NK-92 (cell line): ENCODE results near the gene LNX1.

ENCODE experiments used
- DNase-seq: peaks from one replicate; lab custom pipeline; 2025; ENCODE audit not compliant: unreplicated experiment; lab: John Stamatoyannopoulos, UW

LNX1 gene

GRCh38 chr4:53501561-53501960 is 89.7 kb downstream of the LNX1 start:
- DNase-seq: no peak

GRCh38 chr4:53500546-53500945 is 90.7 kb downstream of the LNX1 start:
- DNase-seq: no peak

GRCh38 chr4:53499791-53500190 is 91.5 kb downstream of the LNX1 start:
- DNase-seq: no peak

GRCh38 chr4:53498706-53499105 is 92.6 kb downstream of the LNX1 start:
- DNase-seq: no peak

- no peak for DNase-seq
Measured at GRCh38 chr4:53497487-53498244, 93.6 kb downstream of the LNX1 start.

- DNase-seq: no peak
Measured at GRCh38 chr4:53494851-53495250, 96.4 kb downstream of the LNX1 start.

- DNase-seq: no peak
Measured at GRCh38 chr4:53490965-53491622, 100.2 kb downstream of the LNX1 start.

GRCh38 chr4:53490161-53490956 is 100.9 kb downstream of the LNX1 start:
- DNase-seq: no peak

- no peak for DNase-seq
Measured at GRCh38 chr4:53489279-53489889, 101.9 kb downstream of the LNX1 start.

GRCh38 chr4:53487766-53488165 is 103.5 kb downstream of the LNX1 start:
- no peak for DNase-seq

- no peak for DNase-seq
Measured at GRCh38 chr4:53485658-53486040, 105.6 kb downstream of the LNX1 start.

GRCh38 chr4:53484911-53485657 is 106.2 kb downstream of the LNX1 start:
- DNase-seq: no peak

GRCh38 chr4:53483250-53483649 is 108.0 kb downstream of the LNX1 start:
- no peak for DNase-seq

- DNase-seq: no peak
Measured at GRCh38 chr4:53481586-53481985, 109.7 kb downstream of the LNX1 start.

- DNase-seq: no peak
Measured at GRCh38 chr4:53480909-53481308, 110.4 kb downstream of the LNX1 start.

- no peak for DNase-seq
Measured at GRCh38 chr4:53479736-53480525, 111.4 kb downstream of the LNX1 start.

- no peak for DNase-seq
Measured at GRCh38 chr4:53478671-53479456, 112.4 kb downstream of the LNX1 start.

GRCh38 chr4:53477636-53478035 is 113.7 kb downstream of the LNX1 start:
- DNase-seq: no peak

GRCh38 chr4:53477038-53477565 is 114.2 kb downstream of the LNX1 start:
- DNase-seq: no peak
